Activated CD8-positive, alpha-beta T cell treated with anti-CD3 and anti-CD28 coated beads for 36 hours (primary cell): ENCODE data around the gene HPDL. TPM values are rescaled to one million over a fixed set of nuclear protein-coding genes. Genes with fewer than 3 reads are reported as not detected.
A peak's percentile ranks its signal among the peaks of the same experiment; 100 is the strongest.

Experiments used
- ATAC-seq: fragments of 200-7000 bp; cut with Tn5 transposase; one replicate; pipeline ENCODE4 v1.10.0; 2021; ENCODE audit warnings: mild to moderate bottlenecking, moderate library complexity
- CTCF ChIA-PET: fragments of 350-600 bp; sonication (Branson Sonifier 250); formaldehyde crosslinking; loops from one replicate; lab custom pipeline; 2021; ENCODE audit warnings: antibody characterized with exemption; lab: Charles Lee
- POLR2A ChIA-PET: fragments of 350-600 bp; sonication (Branson Sonifier 250); formaldehyde crosslinking; loops from one replicate; lab custom pipeline; 2021; ENCODE audit warnings: antibody characterized with exemption; lab: Charles Lee
- DNase-seq: peaks from one replicate; pipeline ENCODE4 v3.0.0-alpha.2; 2020
- H3K27ac Mint-ChIP-seq: one replicate; pipeline ENCODE4 v1.8.0; 2021; ENCODE audit warnings: mild to moderate bottlenecking, mixed read lengths
- H3K27me3 Mint-ChIP-seq: one replicate; pipeline ENCODE4 v1.8.0; 2021; ENCODE audit warnings: mixed read lengths
- H3K36me3 Mint-ChIP-seq: one replicate; pipeline ENCODE4 v1.8.0; 2021; ENCODE audit warnings: low read depth, mixed read lengths
- H3K4me1 Mint-ChIP-seq: one replicate; pipeline ENCODE4 v1.8.0; 2021; ENCODE audit warnings: low read depth, mixed read lengths
- H3K4me3 Mint-ChIP-seq: one replicate; pipeline ENCODE4 v1.8.0; 2021; ENCODE audit warnings: mild to moderate bottlenecking, moderate library complexity, mixed read lengths
- H3K9me3 Mint-ChIP-seq: one replicate; pipeline ENCODE4 v1.8.0; 2021; ENCODE audit warnings: mixed read lengths
- CTCF ChIP-seq: fragments of 200-600 bp; IDR thresholded peaks from one replicate; pipeline ENCODE4 v1.8.0; 2022; ENCODE audit warnings: antibody characterized with exemption, mild to moderate bottlenecking
- intact Hi-C: fragments of 100-400 bp; cut with micrococcal nuclease; formaldehyde crosslinking; loops from one replicate; pipeline ENCODE4 v1.10.0; 2022
- total RNA-seq, 2 experiments: library from RNA; stranded (reverse); gene quantifications; one replicate each; pipeline ENCODE4 v1.2.3, GENCODE V29; 2021

Gene HPDL
- total RNA-seq, 2 experiments from 2014 or later: 37.5 to 39.8 TPM

GRCh38 chr1:45306319-45306718 lies 20.4 kb upstream of the HPDL start:
- intact Hi-C loops: loop anchor here (10.0 kb wide), 1 partner anchor 502 kb away; the partner anchor contains the start of genes BTBD19, DYNLT4 and PLK3
- ChIA-PET POLR2A (interaction anchor here (0.6 to 4.7 kb wide), 7 partner anchors 17 to 575 kb away, joined by 3 to 58 read pairs (median 7); partner anchors contain the start of genes HECTD3, HPDL, MUTYH and TOE1), CTCF (interaction anchor here (1.0 to 2.6 kb wide), 10 partner anchors 14 to 575 kb away, joined by 3 to 7 read pairs (median 4); partner anchors contain the start of genes HECTD3, MUTYH, RNU5D-1 and TOE1)
- peak; percentile 87 for DNase-seq
- peaks cover 40% of the 10 kb centered on the region for H3K4me1 Mint-ChIP-seq
- H3K9me3 Mint-ChIP-seq: no peaks in the 10 kb centered on the region
- TF ChIP-seq CTCF: no peak
- H3K4me3 Mint-ChIP-seq: peak overlapping the region; percentile 91
- H3K36me3 Mint-ChIP-seq: peaks cover 5% of the 10 kb centered on the region
- H3K27me3 Mint-ChIP-seq: no peaks in the 10 kb centered on the region
- peak; percentile 50 for ATAC-seq
- peak overlapping the region; percentile 98 for H3K27ac Mint-ChIP-seq

- CTCF ChIA-PET: interaction anchor here (1.0 to 2.6 kb wide), 8 partner anchors 17 to 296 kb away, joined by 3 to 7 read pairs (median 4); partner anchors contain the start of genes HECTD3, MUTYH and TOE1
- intact Hi-C loops: loop anchor here (10.0 kb wide), 1 partner anchor 502 kb away; the partner anchor contains the start of genes BTBD19, DYNLT4 and PLK3
- ATAC-seq (no peak), DNase-seq (no peak)
- H3K36me3 Mint-ChIP-seq: peaks cover 5% of the 10 kb centered on the region
- no peak overlapping the region for H3K4me3 Mint-ChIP-seq
- POLR2A ChIA-PET: interaction anchor here (0.7 to 4.7 kb wide), 5 partner anchors 20 to 488 kb away, joined by 4 to 58 read pairs (median 10); partner anchors contain the start of genes HECTD3, HPDL, MUTYH and TOE1
- TF ChIP-seq CTCF: no peak
- no peaks in the 10 kb centered on the region for H3K27me3 Mint-ChIP-seq
- H3K27ac Mint-ChIP-seq: peak overlapping the region; percentile 98
- H3K9me3 Mint-ChIP-seq: no peaks in the 10 kb centered on the region
- H3K4me1 Mint-ChIP-seq: peaks cover 37% of the 10 kb centered on the region
Measured at GRCh38 chr1:45306905-45307304, 19.8 kb upstream of the HPDL start.

GRCh38 chr1:45314266-45314665 lies 12.4 kb upstream of the HPDL start:
- POLR2A ChIA-PET: interaction anchor here (0.6 to 1.3 kb wide), 4 partner anchors 13 to 318 kb away, joined by 3 to 4 read pairs (median 3); no protein-coding TSS in a partner anchor
- H3K4me3 Mint-ChIP-seq: no peak overlapping the region
- H3K27ac Mint-ChIP-seq: no peak overlapping the region
- intact Hi-C loops: no loop called here
- no peak for DNase-seq
- H3K27me3 Mint-ChIP-seq: no peaks in the 10 kb centered on the region
- no peak for TF ChIP-seq CTCF
- H3K4me1 Mint-ChIP-seq: no peaks in the 10 kb centered on the region
- H3K9me3 Mint-ChIP-seq: no peaks in the 10 kb centered on the region
- H3K36me3 Mint-ChIP-seq: no peaks in the 10 kb centered on the region
- ATAC-seq: no peak
- CTCF ChIA-PET: interaction anchor here (1.4 to 2.5 kb wide), 2 partner anchors 11 to 13 kb away, joined by 4 to 7 read pairs; no protein-coding TSS in a partner anchor

GRCh38 chr1:45317166-45317565 lies 9.5 kb upstream of the HPDL start:
- ATAC-seq: no peak
- no peaks in the 10 kb centered on the region for H3K9me3 Mint-ChIP-seq
- ChIA-PET CTCF (no interaction called here), POLR2A (no interaction called here)
- no peak for DNase-seq
- intact Hi-C loops: no loop called here
- no peak overlapping the region for H3K4me3 Mint-ChIP-seq
- no peaks in the 10 kb centered on the region for H3K36me3 Mint-ChIP-seq
- no peaks in the 10 kb centered on the region for H3K4me1 Mint-ChIP-seq
- no peak for TF ChIP-seq CTCF
- H3K27ac Mint-ChIP-seq: no peak overlapping the region
- no peaks in the 10 kb centered on the region for H3K27me3 Mint-ChIP-seq

- CTCF ChIA-PET: no interaction called here
- no peak for DNase-seq
- Mint-ChIP-seq H3K36me3 (no peaks in the 10 kb centered on the region), H3K4me3 (no peak overlapping the region), H3K4me1 (no peaks in the 10 kb centered on the region), H3K27ac (no peak overlapping the region), H3K9me3 (no peaks in the 10 kb centered on the region), H3K27me3 (no peaks in the 10 kb centered on the region)
- ATAC-seq: no peak
- POLR2A ChIA-PET: interaction anchor here (1.2 kb wide), 1 partner anchor 14 kb away, joined by 3 read pairs; no protein-coding TSS in a partner anchor
- TF ChIP-seq CTCF: no peak
- intact Hi-C loops: no loop called here
Measured at GRCh38 chr1:45319761-45320160, 6.9 kb upstream of the HPDL start.
